CD4-positive, alpha-beta T cell (primary cell): ENCODE measurements around the gene SLC9A4. TPM values are rescaled to one million over a fixed set of nuclear protein-coding genes. Genes with fewer than 3 reads are reported as not detected.

ENCODE experiments used
- ATAC-seq: fragments of 200-7000 bp; cut with Tn5 transposase; one replicate; pipeline ENCODE4 v1.10.0; 2022; ENCODE audit warnings: mild to moderate bottlenecking; ENCODE audit not compliant: poor library complexity
- CTCF ChIA-PET: fragments of 350-600 bp; sonication (Branson Sonifier 250); formaldehyde crosslinking; loops from one replicate; lab custom pipeline; 2021; ENCODE audit warnings: antibody characterized with exemption, inconsistent platforms; lab: Charles Lee
- POLR2A ChIA-PET: fragments of 350-600 bp; sonication (Branson Sonifier 250); formaldehyde crosslinking; loops from one replicate; lab custom pipeline; 2021; ENCODE audit warnings: antibody characterized with exemption, inconsistent platforms; lab: Charles Lee
- DNase-seq, 14 experiments: peaks; one replicate each; pipeline ENCODE4 v3.0.0-alpha.2; 2013 to 2020; ENCODE audit warnings: mixed read lengths in 2 of 14
- H3K27ac ChIP-seq, 2 donors: one replicate each; pipeline versions ENCODE4 v1.5.1 to v1.7.0; 2013; ENCODE audit warnings: low read length in 2 of 2, low read depth in 1 of 2, mild to moderate bottlenecking in 1 of 2
- H3K27me3 ChIP-seq, 2 experiments: 1 replicate in 1 of 2; 2 replicates in 1 of 2; pipeline versions ENCODE4 v1.6.1 to v1.7.0; 2013; ENCODE audit warnings: low read length in 2 of 2, control low read depth in 1 of 2, mild to moderate bottlenecking in 1 of 2, moderate library complexity in 1 of 2; ENCODE audit not compliant: insufficient read depth in 2 of 2, control insufficient read depth in 1 of 2
- H3K36me3 ChIP-seq: one replicate; pipeline ENCODE4 v1.6.1; 2013; ENCODE audit warnings: low read length, control low read depth; ENCODE audit not compliant: insufficient read depth
- H3K4me1 ChIP-seq: one replicate; pipeline ENCODE4 v1.6.1; 2013; ENCODE audit warnings: low read length, control low read depth; ENCODE audit not compliant: insufficient read depth
- H3K4me3 ChIP-seq: one replicate; pipeline ENCODE4 v1.5.1; 2013; ENCODE audit warnings: mild to moderate bottlenecking, low read length, moderate library complexity
- H3K9me3 ChIP-seq, 2 experiments: 1 replicate in 1 of 2; 2 replicates in 1 of 2; pipeline versions ENCODE4 v1.6.1 to v1.7.0; 2013; ENCODE audit warnings: low read length in 2 of 2, mild to moderate bottlenecking in 2 of 2, control low read depth in 1 of 2, moderate library complexity in 1 of 2; ENCODE audit not compliant: control insufficient read depth in 1 of 2, insufficient read depth in 1 of 2
- H3K27ac Mint-ChIP-seq: one replicate; pipeline ENCODE4 v1.8.0; 2020; ENCODE audit warnings: mixed read lengths
- H3K27me3 Mint-ChIP-seq: one replicate; pipeline ENCODE4 v1.8.0; 2021; ENCODE audit warnings: mixed read lengths
- H3K36me3 Mint-ChIP-seq: one replicate; pipeline ENCODE4 v1.8.0; 2021; ENCODE audit warnings: low read depth, mixed read lengths
- H3K4me1 Mint-ChIP-seq: one replicate; pipeline ENCODE4 v1.8.0; 2021; ENCODE audit warnings: low read depth, mixed read lengths
- H3K4me3 Mint-ChIP-seq: one replicate; pipeline ENCODE4 v1.8.0; 2020; ENCODE audit warnings: mild to moderate bottlenecking, mixed read lengths
- H3K9me3 Mint-ChIP-seq: one replicate; pipeline ENCODE4 v1.8.0; 2020; ENCODE audit warnings: mixed read lengths
- CTCF ChIP-seq: fragments of 200-600 bp; IDR thresholded peaks from one replicate; pipeline ENCODE4 v1.8.0; 2022; ENCODE audit warnings: antibody characterized with exemption, mild to moderate bottlenecking
- intact Hi-C, 2 experiments: fragments of 100-400 bp; cut with DNase I in 1 of 2; cut with micrococcal nuclease in 1 of 2; formaldehyde crosslinking; loops; one replicate each; pipeline versions ENCODE4 v1.15.1 to v1.9.0; 2023 to 2025; cut with DNase I, micrococcal nuclease
- total RNA-seq, 174 experiments: library from RNA in 2 of 174; stranded (reverse) in 2 of 174; gene quantifications; one replicate each; pipeline ENCODE4 v1.2.3 and lab custom pipeline; 2021 to 2026

Gene SLC9A4
- total RNA-seq, 2 experiments from 2014 or later = not detected

- no peak for ATAC-seq
- CTCF ChIA-PET = no interaction called here
- POLR2A ChIA-PET = no interaction called here
- no peaks in the 10 kb centered on the region for H3K4me1 Mint-ChIP-seq
- peaks cover 6% of the 10 kb centered on the region for H3K9me3 Mint-ChIP-seq
- DNase-seq = no peak
- Histone ChIP-seq H3K9me3 (no peaks in the 10 kb centered on the region), H3K4me1 (no peaks in the 10 kb centered on the region), H3K36me3 (no peaks in the 10 kb centered on the region), H3K27ac (no peak overlapping the region), H3K27me3 (no peaks in the 10 kb centered on the region), H3K4me3 (no peak overlapping the region)
- H3K27me3 Mint-ChIP-seq = no peaks in the 10 kb centered on the region
- H3K27ac Mint-ChIP-seq = no peak overlapping the region
- no peaks in the 10 kb centered on the region for H3K36me3 Mint-ChIP-seq
- no peak overlapping the region for H3K4me3 Mint-ChIP-seq
- intact Hi-C loops = no loop called here
- TF ChIP-seq CTCF = no peak
These were observed 9.9 kb upstream of the SLC9A4 start for GRCh38 chr2:102463160-102463559.

DNA sequence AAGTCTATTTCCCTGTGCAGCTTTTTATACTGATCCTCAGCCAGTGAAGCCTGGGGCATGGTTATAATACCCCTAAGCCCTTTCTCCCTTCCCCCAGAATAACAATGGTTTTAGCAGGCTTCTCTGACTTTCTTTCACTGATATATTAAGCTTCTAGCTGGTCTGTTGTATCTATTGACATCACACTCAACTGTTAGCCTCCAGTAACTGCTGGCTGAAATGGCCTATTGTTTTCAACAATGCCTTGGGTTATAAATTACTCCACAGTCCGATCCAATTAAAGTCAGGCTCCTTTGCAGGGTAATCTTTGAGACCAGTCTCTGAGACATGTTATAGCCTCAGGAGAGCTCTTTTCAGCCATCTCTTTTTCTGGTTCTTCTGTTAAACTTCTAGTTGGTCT lies 2.9 kb upstream of the SLC9A4 start:
- intact Hi-C loops = loop anchor here in 1 of 2 experiments (5.0 kb wide), 1 partner anchor 147 kb away; the partner anchor contains the start of gene SLC9A2
- CTCF ChIA-PET = no interaction called here
- POLR2A ChIA-PET = no interaction called here

DNA sequence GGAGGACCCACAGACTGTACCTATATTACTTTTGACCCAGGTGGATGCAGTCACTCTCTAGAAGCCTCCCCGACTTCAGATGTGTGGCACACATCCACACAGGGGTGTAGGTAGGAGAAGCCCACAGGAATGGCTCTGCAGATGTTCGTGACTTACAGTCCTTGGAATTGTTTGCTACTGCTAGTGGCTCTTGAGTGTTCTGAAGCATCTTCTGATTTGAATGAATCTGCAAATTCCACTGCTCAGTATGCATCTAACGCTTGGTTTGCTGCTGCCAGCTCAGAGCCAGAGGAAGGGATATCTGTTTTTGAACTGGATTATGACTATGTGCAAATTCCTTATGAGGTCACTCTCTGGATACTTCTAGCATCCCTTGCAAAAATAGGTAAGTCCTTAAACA lies 605 bp downstream of the SLC9A4 start:
- no peak overlapping the region for H3K27ac ChIP-seq
- no peaks in the 10 kb centered on the region for H3K4me1 ChIP-seq
- no peak for ATAC-seq
- H3K4me1 Mint-ChIP-seq = no peaks in the 10 kb centered on the region
- no peak overlapping the region for H3K4me3 ChIP-seq
- TF ChIP-seq CTCF = no peak
- peaks cover 0 to 20% of the 10 kb centered on the region in 2 experiments for H3K27me3 ChIP-seq
- peaks cover 6% of the 10 kb centered on the region for H3K9me3 Mint-ChIP-seq
- DNase-seq = no peak
- intact Hi-C loops = loop anchor here (1.0 to 5.0 kb wide), 3 partner anchors 144 to 230 kb away; partner anchors contain the start of gene SLC9A2 (in 1 of the 2)
- peaks cover 22% of the 10 kb centered on the region for H3K27me3 Mint-ChIP-seq
- POLR2A ChIA-PET = no interaction called here
- CTCF ChIA-PET = interaction anchor here (1.0 to 2.6 kb wide), 4 partner anchors 14 to 453 kb away, joined by 3 to 9 read pairs (median 3); no protein-coding TSS in a partner anchor
- peaks cover 0 to under 1% of the 10 kb centered on the region in 2 experiments for H3K9me3 ChIP-seq
- no peak overlapping the region for H3K4me3 Mint-ChIP-seq
- H3K36me3 Mint-ChIP-seq = no peaks in the 10 kb centered on the region
- no peaks in the 10 kb centered on the region for H3K36me3 ChIP-seq
- no peak overlapping the region for H3K27ac Mint-ChIP-seq

More for the DNA sequence above, 2.9 kb upstream of the SLC9A4 start:
- H3K4me1 ChIP-seq = no peaks in the 10 kb centered on the region
- H3K27me3 ChIP-seq = peaks cover 0 to 20% of the 10 kb centered on the region in 2 experiments
- DNase-seq (no peak), ATAC-seq (no peak)
- no peaks in the 10 kb centered on the region for H3K36me3 Mint-ChIP-seq
- no peak overlapping the region for H3K4me3 Mint-ChIP-seq
- TF ChIP-seq CTCF = no peak
- H3K4me1 Mint-ChIP-seq = no peaks in the 10 kb centered on the region
- H3K9me3 ChIP-seq = no peaks in the 10 kb centered on the region
- no peak overlapping the region for H3K27ac Mint-ChIP-seq
- no peak overlapping the region for H3K27ac ChIP-seq
- no peaks in the 10 kb centered on the region for H3K36me3 ChIP-seq
- H3K9me3 Mint-ChIP-seq = peaks cover 7% of the 10 kb centered on the region
- no peak overlapping the region for H3K4me3 ChIP-seq
- peaks cover 17% of the 10 kb centered on the region for H3K27me3 Mint-ChIP-seq
